Activated CD4-positive, alpha-beta memory T cell treated with anti-CD3 and anti-CD28 coated beads for 36 hours (primary cell): ENCODE data around the gene GPATCH2. TPM values are rescaled to one million over a fixed set of nuclear protein-coding genes. Genes with fewer than 3 reads are reported as not detected.
"Not testable (repeated sequence)": the region's sequence is repeated elsewhere in the genome, so short reads cannot be mapped to it uniquely, and the experiment has no call there.

Experiments used
- CTCF ChIA-PET: fragments of 350-600 bp; sonication (Branson Sonifier 250); formaldehyde crosslinking; loops from one replicate; lab custom pipeline; 2021; ENCODE audit warnings: antibody characterized with exemption, inconsistent platforms; lab: Charles Lee
- POLR2A ChIA-PET: fragments of 350-600 bp; sonication (Branson Sonifier 250); formaldehyde crosslinking; loops from one replicate; lab custom pipeline; 2021; ENCODE audit warnings: antibody characterized with exemption; lab: Charles Lee
- DNase-seq: peaks from one replicate; pipeline ENCODE4 v3.0.0-alpha.2; 2020
- H3K27ac Mint-ChIP-seq: one replicate; pipeline ENCODE4 v1.8.0; 2021; ENCODE audit warnings: mixed read lengths
- H3K27me3 Mint-ChIP-seq: one replicate; pipeline ENCODE4 v1.8.0; 2021; ENCODE audit warnings: mixed read lengths
- H3K36me3 Mint-ChIP-seq: one replicate; pipeline ENCODE4 v1.8.0; 2021; ENCODE audit warnings: mixed read lengths
- H3K4me1 Mint-ChIP-seq: one replicate; pipeline ENCODE4 v1.8.0; 2021; ENCODE audit warnings: low read depth, mixed read lengths
- H3K4me3 Mint-ChIP-seq: one replicate; pipeline ENCODE4 v1.8.0; 2021; ENCODE audit warnings: mild to moderate bottlenecking, mixed read lengths
- H3K9me3 Mint-ChIP-seq: one replicate; pipeline ENCODE4 v1.8.0; 2021; ENCODE audit warnings: mixed read lengths
- intact Hi-C: fragments of 100-400 bp; cut with micrococcal nuclease; formaldehyde crosslinking; loops from one replicate; pipeline ENCODE4 v1.15.1; 2023
- total RNA-seq, 2 experiments: library from RNA; stranded (reverse); gene quantifications; one replicate each; pipeline ENCODE4 v1.2.3, GENCODE V29; 2021

GPATCH2 gene
- total RNA-seq, 2 experiments from 2014 or later, result 7.8 to 7.9 TPM

DNA sequence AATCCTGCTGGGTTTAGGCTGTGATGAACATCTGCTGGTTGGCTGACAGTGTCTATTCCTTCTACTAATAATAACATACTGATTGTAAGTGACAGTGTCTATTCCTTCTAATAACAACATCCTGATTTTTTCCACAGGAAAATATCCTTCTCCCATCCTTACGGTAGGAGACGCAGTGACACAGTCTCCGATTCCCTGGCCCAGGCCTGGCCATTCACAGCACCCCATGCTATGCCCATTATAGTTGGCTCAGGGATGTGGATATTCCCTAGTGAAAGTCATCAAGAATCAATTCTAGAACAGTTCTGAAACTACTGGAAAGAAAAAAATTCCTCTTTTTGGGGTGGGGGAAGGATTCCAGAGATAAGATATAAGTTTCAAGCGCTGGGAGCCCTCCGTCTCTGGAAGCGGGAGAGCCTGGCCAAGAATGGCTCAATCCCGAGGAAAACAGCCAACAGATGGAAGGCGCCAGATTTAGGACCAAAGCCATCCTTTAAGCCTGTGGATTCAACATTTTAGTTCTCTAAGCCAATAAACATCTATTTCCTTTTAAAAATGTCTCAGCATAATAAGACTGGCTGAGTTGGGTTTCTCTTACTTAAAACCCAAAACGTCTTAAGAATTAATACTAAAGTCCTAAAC is 88.6 kb downstream of the GPATCH2 start:
- Mint-ChIP-seq H3K9me3 (peaks cover 8% of the 10 kb centered on the region), H3K27me3 (no peaks in the 10 kb centered on the region), H3K4me1 (no peaks in the 10 kb centered on the region), H3K27ac (no peak overlapping the region), H3K36me3 (peaks cover 16% of the 10 kb centered on the region), H3K4me3 (no peak overlapping the region)
- CTCF ChIA-PET, result interaction anchor here (1.7 kb wide), 1 partner anchor 89 kb away, joined by 3 read pairs; the partner anchor contains the start of genes GPATCH2 and SPATA17
- intact Hi-C loops, result no loop called here
- POLR2A ChIA-PET, result no interaction called here
- DNase-seq, result no peak

DNA sequence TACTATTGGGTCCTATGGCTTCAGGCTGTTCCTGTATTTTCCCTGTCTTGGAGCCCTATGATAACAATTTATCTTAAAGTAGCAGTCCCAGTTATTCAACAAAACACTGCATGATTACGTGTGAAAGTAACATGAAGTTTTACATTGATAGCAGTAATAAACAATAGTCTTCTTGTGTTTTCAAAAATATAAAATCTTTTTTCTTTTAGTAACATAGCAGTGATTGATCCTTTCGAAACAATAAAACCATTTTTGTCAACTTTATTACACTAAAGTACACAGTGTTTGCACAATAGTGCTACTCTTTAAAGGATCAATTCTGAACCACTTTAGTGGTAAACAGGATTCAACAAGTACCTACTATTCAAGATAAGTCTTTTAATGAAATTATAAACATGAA is 90.6 kb downstream of the GPATCH2 start:
- Mint-ChIP-seq H3K4me3 (no peak overlapping the region), H3K9me3 (no peaks in the 10 kb centered on the region), H3K27me3 (no peaks in the 10 kb centered on the region), H3K27ac (no peak overlapping the region), H3K4me1 (no peaks in the 10 kb centered on the region), H3K36me3 (peaks cover 3% of the 10 kb centered on the region)
- DNase-seq, result no peak
- ChIA-PET CTCF (no interaction called here), POLR2A (no interaction called here)
- intact Hi-C loops, result no loop called here

DNA sequence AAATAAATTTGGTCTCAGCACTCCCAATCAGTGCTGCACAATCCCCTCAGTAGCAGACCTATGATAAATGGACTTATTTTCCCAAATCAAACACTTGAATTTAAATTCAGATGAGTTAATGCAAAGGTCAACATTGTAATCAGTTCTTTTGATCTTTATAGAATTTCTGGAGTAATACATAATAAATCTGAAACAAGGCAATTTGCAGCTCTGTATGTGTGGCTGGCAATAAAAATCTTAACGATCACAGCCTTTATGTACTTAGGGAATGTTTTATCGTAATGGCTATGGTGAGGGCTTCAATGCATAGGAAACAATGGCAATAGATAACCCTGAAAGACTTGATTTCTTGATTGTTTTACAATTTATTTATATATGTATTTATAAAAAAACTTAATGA is 91.4 kb downstream of the GPATCH2 start:
- no peaks in the 10 kb centered on the region for H3K4me1 Mint-ChIP-seq
- no peaks in the 10 kb centered on the region for H3K27me3 Mint-ChIP-seq
- peaks cover 3% of the 10 kb centered on the region for H3K36me3 Mint-ChIP-seq
- H3K27ac Mint-ChIP-seq, result no peak overlapping the region
- no peaks in the 10 kb centered on the region for H3K9me3 Mint-ChIP-seq
- ChIA-PET CTCF (no interaction called here), POLR2A (no interaction called here)
- intact Hi-C loops, result no loop called here
- DNase-seq, result no peak
- H3K4me3 Mint-ChIP-seq, result no peak overlapping the region

DNA sequence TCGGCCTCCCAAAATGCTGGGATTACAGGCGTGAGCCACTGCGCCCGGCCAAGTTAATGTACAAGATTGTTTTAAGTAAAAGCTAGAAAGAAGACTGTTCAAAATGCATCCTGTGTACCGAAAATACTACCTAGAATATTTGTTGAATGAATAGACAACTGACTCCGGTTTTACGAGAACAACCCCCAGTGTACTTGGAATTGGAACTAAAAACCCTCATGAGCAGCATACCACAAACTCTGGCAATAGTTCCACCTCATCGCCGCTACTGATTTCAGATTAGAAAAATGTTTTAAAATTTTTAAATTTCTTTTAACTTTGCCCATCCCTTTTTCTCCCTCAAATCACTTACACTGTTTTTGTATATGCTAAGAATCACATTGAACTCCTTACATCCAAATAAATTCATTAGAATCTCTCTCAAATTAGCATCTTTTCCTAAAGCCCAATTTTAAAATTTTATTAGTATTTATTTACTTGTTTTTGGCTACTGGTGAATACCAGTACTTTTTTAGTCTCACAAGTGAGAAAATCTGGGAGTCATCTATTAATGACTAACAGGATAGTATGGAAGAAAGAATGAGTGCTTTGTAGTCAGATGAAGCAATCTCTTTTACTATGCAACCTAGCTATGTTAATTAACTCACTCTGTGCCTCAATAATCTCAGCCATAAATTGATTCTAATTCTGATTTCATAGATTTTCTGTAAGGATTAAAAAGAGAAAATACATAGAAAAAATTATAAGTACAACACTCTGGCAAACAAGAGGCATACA is 95.1 kb downstream of the GPATCH2 start:
- POLR2A ChIA-PET, result no interaction called here
- H3K27me3 Mint-ChIP-seq, result no peaks in the 10 kb centered on the region
- no peak for DNase-seq
- intact Hi-C loops, result no loop called here
- H3K9me3 Mint-ChIP-seq, result no peaks in the 10 kb centered on the region
- no peak overlapping the region for H3K4me3 Mint-ChIP-seq
- H3K27ac Mint-ChIP-seq, result no peak overlapping the region
- CTCF ChIA-PET, result no interaction called here
- H3K36me3 Mint-ChIP-seq, result peaks cover 4% of the 10 kb centered on the region
- no peaks in the 10 kb centered on the region for H3K4me1 Mint-ChIP-seq

DNA sequence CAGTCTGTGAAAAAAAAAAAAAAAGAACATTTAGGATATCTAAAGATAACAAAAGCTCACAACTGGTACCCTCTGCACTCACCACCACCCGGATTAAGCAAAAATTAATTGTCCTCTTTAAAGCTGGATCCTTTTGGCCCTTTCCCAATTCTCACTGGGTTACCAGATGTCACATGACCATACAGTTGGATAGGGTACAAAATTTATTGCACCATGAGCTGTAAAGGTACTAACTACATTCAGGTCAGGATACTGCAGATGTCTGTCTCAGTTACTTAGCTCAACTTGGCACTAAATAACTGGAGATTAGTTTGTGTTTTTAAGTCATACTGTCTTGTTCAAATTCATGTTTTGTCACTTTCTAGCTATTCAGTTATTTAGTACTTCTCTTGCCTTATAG is 96.3 kb downstream of the GPATCH2 start:
- Mint-ChIP-seq H3K4me3 (no peak overlapping the region), H3K36me3 (peaks cover 7% of the 10 kb centered on the region), H3K4me1 (no peaks in the 10 kb centered on the region), H3K27me3 (no peaks in the 10 kb centered on the region), H3K9me3 (no peaks in the 10 kb centered on the region), H3K27ac (no peak overlapping the region)
- no peak for DNase-seq
- intact Hi-C loops, result no loop called here
- ChIA-PET POLR2A (no interaction called here), CTCF (no interaction called here)

DNA sequence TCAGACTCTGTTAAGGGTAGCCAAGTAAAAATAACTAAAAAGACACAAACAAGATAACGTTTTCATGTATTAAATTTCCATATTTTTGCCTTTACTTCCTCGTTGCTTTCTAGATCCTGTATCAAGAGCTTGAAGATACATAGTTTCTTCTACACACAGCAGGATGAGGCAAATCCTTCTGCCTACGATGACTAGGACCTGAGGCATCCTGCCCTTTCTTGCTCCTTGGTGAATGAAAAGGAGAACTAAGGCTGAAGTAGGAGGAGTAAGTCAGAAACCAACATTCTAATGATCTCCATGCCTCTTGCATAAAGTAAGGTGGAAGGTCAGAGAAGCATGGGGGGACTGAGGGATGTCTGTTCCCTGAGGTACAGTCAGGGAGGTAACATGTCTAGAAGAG is 102.6 kb downstream of the GPATCH2 start:
- Mint-ChIP-seq H3K27ac (no peak overlapping the region), H3K4me1 (no peaks in the 10 kb centered on the region), H3K36me3 (peaks cover 18% of the 10 kb centered on the region), H3K9me3 (no peaks in the 10 kb centered on the region), H3K27me3 (no peaks in the 10 kb centered on the region), H3K4me3 (no peak overlapping the region)
- ChIA-PET CTCF (no interaction called here), POLR2A (no interaction called here)
- DNase-seq, result no peak
- intact Hi-C loops, result no loop called here

DNA sequence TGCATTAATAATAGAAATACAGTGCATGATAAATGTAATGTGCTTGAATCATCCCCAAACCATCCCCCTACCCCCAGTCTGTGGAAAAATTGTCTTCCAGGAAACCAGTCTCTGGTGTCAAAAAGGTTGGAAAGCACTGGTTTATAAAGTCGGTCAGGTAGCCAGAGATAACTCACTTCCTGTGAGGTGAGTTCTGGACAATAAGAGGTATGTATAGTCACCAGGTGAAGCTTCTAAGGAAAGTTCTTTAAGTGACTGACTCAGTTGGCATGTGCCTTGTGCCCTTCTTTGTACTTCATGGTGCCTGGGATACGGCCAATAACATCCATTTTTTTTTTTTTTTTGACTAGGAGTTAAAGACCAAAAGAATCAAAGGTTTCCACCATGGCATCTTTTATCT is 103.7 kb downstream of the GPATCH2 start:
- ChIA-PET POLR2A (interaction anchor here (1.0 kb wide), 1 partner anchor 103 kb away, joined by 4 read pairs; no protein-coding TSS in a partner anchor), CTCF (no interaction called here)
- DNase-seq, result no peak
- Mint-ChIP-seq H3K9me3 (no peaks in the 10 kb centered on the region), H3K4me1 (no peaks in the 10 kb centered on the region), H3K36me3 (peaks cover 16% of the 10 kb centered on the region), H3K27me3 (no peaks in the 10 kb centered on the region), H3K4me3 (no peak overlapping the region), H3K27ac (no peak overlapping the region)
- intact Hi-C loops, result no loop called here

DNA sequence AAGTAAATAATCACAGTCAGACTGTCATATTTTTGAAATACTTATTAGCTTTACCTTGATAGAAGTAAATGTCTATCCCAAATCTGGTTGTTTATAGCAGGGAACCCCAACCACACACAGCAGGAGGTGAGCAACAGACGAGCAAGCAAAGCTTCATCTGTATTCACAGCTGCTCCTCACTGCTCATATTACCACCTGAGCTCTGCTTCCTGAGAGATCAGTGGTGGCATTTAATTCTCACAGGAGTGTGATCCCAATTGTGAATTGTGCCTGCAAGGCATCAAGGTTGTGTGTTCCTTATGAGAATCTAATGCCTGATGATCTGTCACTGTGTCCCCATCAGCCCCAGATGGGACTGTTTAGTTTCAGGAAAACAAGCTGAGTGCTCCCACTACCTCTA is 104.3 kb downstream of the GPATCH2 start:
- Mint-ChIP-seq H3K4me1 (no peaks in the 10 kb centered on the region), H3K36me3 (peaks cover 15% of the 10 kb centered on the region), H3K27ac (no peak overlapping the region), H3K4me3 (no peak overlapping the region), H3K27me3 (no peaks in the 10 kb centered on the region), H3K9me3 (no peaks in the 10 kb centered on the region)
- intact Hi-C loops, result no loop called here
- no peak for DNase-seq
- ChIA-PET CTCF (no interaction called here), POLR2A (interaction anchor here (1.0 kb wide), 1 partner anchor 104 kb away, joined by 4 read pairs; no protein-coding TSS in a partner anchor)

DNA sequence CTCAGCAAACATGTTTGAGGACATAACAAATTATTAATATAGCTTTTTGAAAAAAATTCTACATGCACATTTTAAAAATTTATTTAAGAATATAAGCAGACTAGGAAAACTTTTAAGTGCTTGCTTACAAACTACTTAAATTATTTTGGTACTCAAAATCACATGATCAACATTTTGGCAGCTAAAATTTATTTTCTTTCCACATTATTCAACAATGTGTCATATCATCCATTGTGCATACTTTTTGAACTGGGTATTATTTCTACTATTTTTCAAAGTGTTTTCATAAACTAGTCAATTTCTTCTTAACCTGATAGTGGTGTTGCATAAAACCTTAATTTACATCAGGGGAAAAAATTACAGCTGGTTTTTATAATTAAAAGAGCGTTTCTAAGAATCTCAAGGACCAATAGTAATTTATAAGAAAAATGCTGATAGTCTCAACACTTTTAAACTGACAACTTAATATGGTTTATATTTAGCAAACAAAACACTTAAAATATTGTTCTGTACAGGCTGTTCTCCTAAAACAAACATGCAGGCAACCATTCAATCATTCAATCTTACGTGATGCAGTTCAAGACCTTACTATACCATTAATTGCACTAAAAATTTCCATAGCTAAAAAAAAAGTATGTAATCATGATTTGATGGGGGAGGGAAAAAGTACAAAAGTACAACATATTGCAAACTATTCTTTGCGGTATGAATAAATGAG is 105.0 kb downstream of the GPATCH2 start:
- DNase-seq, result no peak
- Mint-ChIP-seq H3K4me1 (no peaks in the 10 kb centered on the region), H3K9me3 (no peaks in the 10 kb centered on the region), H3K27ac (no peak overlapping the region), H3K4me3 (no peak overlapping the region), H3K36me3 (peaks cover 14% of the 10 kb centered on the region), H3K27me3 (no peaks in the 10 kb centered on the region)
- CTCF ChIA-PET, result no interaction called here
- POLR2A ChIA-PET, result no interaction called here
- intact Hi-C loops, result no loop called here

DNA sequence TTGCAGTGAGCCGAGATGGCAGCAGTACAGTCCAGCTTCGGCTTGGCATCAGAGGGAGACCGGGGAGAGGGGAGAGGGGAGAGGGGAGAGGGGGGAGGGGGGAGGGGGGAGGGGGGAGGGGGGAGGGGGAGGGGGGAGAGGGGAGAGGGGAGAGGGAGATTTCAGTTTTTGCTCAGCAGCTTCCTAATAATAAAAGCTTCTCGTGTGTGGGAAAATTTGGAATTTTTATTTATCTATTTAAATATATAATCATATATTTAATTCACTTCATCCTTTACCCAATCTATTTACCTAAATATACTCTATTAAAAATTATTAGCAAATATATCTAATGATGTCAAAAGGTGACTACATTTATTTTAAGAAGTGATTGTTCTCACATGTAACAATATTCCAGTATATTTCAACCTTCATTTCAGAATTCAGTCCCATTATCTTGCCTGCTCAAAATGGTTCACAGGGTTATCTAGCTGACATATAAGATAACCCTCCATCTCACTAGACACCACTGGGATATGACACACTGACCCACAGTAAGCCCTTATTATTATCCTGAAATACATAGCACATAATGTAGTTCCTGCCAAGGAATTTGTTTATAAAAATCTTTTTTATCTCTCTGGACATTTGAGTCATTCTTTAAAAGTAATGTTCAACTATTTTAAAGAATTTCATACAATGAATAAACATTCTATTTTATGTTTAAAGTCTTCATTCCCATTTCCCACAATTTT is 105.9 kb downstream of the GPATCH2 start:
- DNase-seq, result no peak
- no peaks in the 10 kb centered on the region for H3K27me3 Mint-ChIP-seq
- ChIA-PET CTCF (no interaction called here), POLR2A (no interaction called here)
- no peaks in the 10 kb centered on the region for H3K9me3 Mint-ChIP-seq
- intact Hi-C loops, result no loop called here
- H3K36me3 Mint-ChIP-seq, result peaks cover 11% of the 10 kb centered on the region
- H3K4me3 Mint-ChIP-seq, result no peak overlapping the region
- no peak overlapping the region for H3K27ac Mint-ChIP-seq
- H3K4me1 Mint-ChIP-seq, result no peaks in the 10 kb centered on the region

DNA sequence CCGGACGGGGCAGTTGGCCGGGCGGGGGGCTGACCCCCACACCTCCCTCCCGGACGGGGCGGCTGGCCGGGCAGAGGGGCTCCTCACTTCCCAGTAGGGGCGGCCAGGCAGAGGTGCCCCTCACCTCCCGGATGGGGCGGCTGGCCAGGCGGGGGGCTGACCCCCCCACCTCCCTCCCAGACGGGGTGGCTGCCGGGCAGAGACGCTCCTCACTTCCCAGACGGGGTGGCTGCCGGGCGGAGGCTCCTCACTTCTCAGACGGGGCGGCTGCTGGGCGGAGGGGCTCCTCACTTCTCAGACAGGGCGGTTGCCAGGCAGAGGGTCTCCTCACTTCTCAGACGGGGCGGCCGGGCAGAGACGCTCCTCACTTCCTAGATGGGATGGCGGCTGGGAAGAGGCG is 107.0 kb downstream of the GPATCH2 start:
- H3K27me3 Mint-ChIP-seq, H3K4me1 Mint-ChIP-seq, intact Hi-C loops, H3K27ac Mint-ChIP-seq, CTCF ChIA-PET, H3K9me3 Mint-ChIP-seq, POLR2A ChIA-PET, DNase-seq, H3K36me3 Mint-ChIP-seq, H3K4me3 Mint-ChIP-seq: not testable (repeated sequence)

DNA sequence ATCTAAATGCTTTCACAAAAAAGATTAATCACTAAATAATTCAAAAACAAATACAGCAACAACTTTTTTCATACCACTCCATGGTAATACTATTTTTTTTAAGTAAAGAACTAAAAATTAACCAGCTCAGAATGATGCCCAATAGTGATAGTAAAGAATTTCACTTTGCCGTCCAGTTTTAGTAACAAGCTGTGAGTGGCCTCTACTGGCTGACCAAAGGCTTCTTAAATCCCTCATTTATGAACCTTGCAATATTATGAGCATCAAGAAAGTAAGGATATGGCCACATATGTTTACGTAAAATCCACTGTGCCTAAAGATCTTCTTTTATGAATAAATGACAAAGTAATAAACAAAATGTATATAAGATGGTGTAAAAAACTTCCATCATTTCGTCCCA is 108.6 kb downstream of the GPATCH2 start:
- ChIA-PET CTCF (no interaction called here), POLR2A (no interaction called here)
- no peaks in the 10 kb centered on the region for H3K36me3 Mint-ChIP-seq
- intact Hi-C loops, result no loop called here
- H3K27me3 Mint-ChIP-seq, result no peaks in the 10 kb centered on the region
- no peaks in the 10 kb centered on the region for H3K9me3 Mint-ChIP-seq
- DNase-seq, result no peak
- no peak overlapping the region for H3K27ac Mint-ChIP-seq
- no peaks in the 10 kb centered on the region for H3K4me1 Mint-ChIP-seq
- H3K4me3 Mint-ChIP-seq, result no peak overlapping the region
